HepG2 (cell line): Measurements from ENCODE around the gene LRP2. TPM values are rescaled to one million over a fixed set of nuclear protein-coding genes. Genes with fewer than 3 reads are reported as not detected.

Experiments
- ATAC-seq: fragments of 200-7000 bp; cut with Tn5 transposase; 3 replicates; pipeline ENCODE4 v1.9.1; 2020; ENCODE audit warnings: mild to moderate bottlenecking, moderate library complexity
- BruUV-seq: library from RNA; stranded (reverse); fragments of 400-500 nt; replicated peaks from 2 replicates; lab custom pipeline; 2021; lab: Mats Ljungman, UMichigan
- CTCF ChIA-PET: fragments of 300-600 bp; formaldehyde crosslinking; extraction: SDS; loops from one replicate; lab custom pipeline; 2021; ENCODE audit warnings: low total read pairs, inconsistent platforms, low intra/inter-chr PET ratio; lab: Yijun Ruan, JAX
- POLR2A ChIA-PET: fragments of 350-600 bp; sonication (Branson Sonifier 250); formaldehyde crosslinking; loops from one replicate; lab custom pipeline; 2020; ENCODE audit warnings: antibody characterized with exemption, inconsistent platforms; lab: Yijun Ruan, JAX
- DNase-seq: peaks from one replicate; pipeline ENCODE4 v3.0.0-alpha.2; 2015; ENCODE audit warnings: low spot score
- FAIRE-seq: peaks from 3 replicates; lab custom pipeline; 2011; peaks lifted over from hg19 to GRCh38; lab: Jason Lieb, UNC
- H2AFZ ChIP-seq: one replicate; pipeline ENCODE4 v1.6.1; 2011; ENCODE audit warnings: low read length, inconsistent platforms
- H3K27ac ChIP-seq: fragments of 300-600 bp; 3 replicates; pipeline ENCODE4 v1.8.0; 2011; ENCODE audit warnings: mixed run types, mild to moderate bottlenecking, mixed read lengths, low read length, inconsistent platforms; ENCODE audit not compliant: insufficient read depth; ENCODE audit errors: extremely low read length
- H3K27me3 ChIP-seq, 2 experiments: fragments of 200-600 bp in 1 of 2; 2 replicates in 1 of 2; 3 replicates in 1 of 2; pipeline versions ENCODE4 v1.6.0 to v1.8.0; 2011; ENCODE audit warnings: low read length in 2 of 2, mild to moderate bottlenecking in 2 of 2, moderate library complexity in 2 of 2, inconsistent platforms in 1 of 2; ENCODE audit not compliant: insufficient read depth in 2 of 2, control insufficient read depth in 1 of 2
- H3K36me3 ChIP-seq, 2 experiments: fragments of 200-600 bp in 1 of 2; replicated peaks in 1 of 2; 2 replicates in 1 of 2; 3 replicates in 1 of 2; pipeline versions ENCODE4 v1.5.1 to v1.8.0; 2011; ENCODE audit warnings: low read length in 2 of 2, inconsistent platforms in 1 of 2; ENCODE audit not compliant: insufficient read depth in 2 of 2, control insufficient read depth in 1 of 2
- H3K4me1 ChIP-seq: 2 replicates; pipeline ENCODE4 v1.5.1; 2012; ENCODE audit warnings: low read length, inconsistent platforms; ENCODE audit not compliant: insufficient read depth
- H3K4me2 ChIP-seq: 2 replicates; pipeline ENCODE4 v1.6.0; 2011; ENCODE audit warnings: low read depth, low read length, inconsistent platforms
- H3K4me3 ChIP-seq, 3 experiments: fragments of 200-600 bp in 1 of 3; sonication (generic), shearing (Covaris generic) in 1 of 3; replicated peaks in 1 of 3; 2 replicates each; pipeline ENCODE4 v1.5.1; 2011 to 2016; ENCODE audit warnings: low read length in 3 of 3, inconsistent platforms in 2 of 3, low read depth in 2 of 3, mild to moderate bottlenecking in 2 of 3, control low read depth in 1 of 3, mixed read lengths in 1 of 3; ENCODE audit not compliant: insufficient read depth in 1 of 3
- H3K79me2 ChIP-seq: one replicate; pipeline ENCODE4 v1.6.1; 2011; ENCODE audit warnings: low read length, inconsistent platforms; ENCODE audit not compliant: insufficient read depth
- H3K9ac ChIP-seq: 2 replicates; pipeline ENCODE4 v1.6.0; 2011; ENCODE audit warnings: mild to moderate bottlenecking, low read depth, low read length, inconsistent platforms; ENCODE audit not compliant: insufficient read depth
- H3K9me3 ChIP-seq: 2 replicates; pipeline ENCODE4 v1.5.1; 2012; ENCODE audit warnings: mild to moderate bottlenecking, low read length
- H4K20me1 ChIP-seq: 2 replicates; pipeline ENCODE4 v1.6.0; 2011; ENCODE audit warnings: inconsistent platforms, mild to moderate bottlenecking, low read length, moderate library complexity; ENCODE audit not compliant: insufficient read depth
- BRCA1 ChIP-seq: sonication (generic); formaldehyde crosslinking; IDR thresholded peaks from 2 replicates; pipeline ENCODE4 v1.4.0; 2020; ENCODE audit warnings: missing genetic modification reagents
- CCDC6 ChIP-seq: sonication (generic); formaldehyde crosslinking; IDR thresholded peaks from 2 replicates; pipeline ENCODE4 v1.8.1; 2022; ENCODE audit warnings: mild to moderate bottlenecking, missing genetic modification reagents, moderate library complexity
- HOXA5 ChIP-seq: sonication (generic); formaldehyde crosslinking; IDR thresholded peaks from 2 replicates; pipeline ENCODE4 v1.4.0; 2020; ENCODE audit warnings: missing genetic modification reagents
- ISL2 ChIP-seq: sonication (generic); formaldehyde crosslinking; IDR thresholded peaks from 2 replicates; pipeline ENCODE4 v1.5.0; 2020; ENCODE audit warnings: missing genetic modification reagents
- ZBTB7B ChIP-seq: sonication (generic); formaldehyde crosslinking; IDR thresholded peaks from 2 replicates; pipeline ENCODE4 v1.4.0; 2020; ENCODE audit warnings: missing genetic modification reagents
- ZNF672 ChIP-seq: sonication (generic); formaldehyde crosslinking; IDR thresholded peaks from 2 replicates; pipeline ENCODE4 v1.8.1; 2022; ENCODE audit warnings: missing genetic modification reagents
- ZNF703 ChIP-seq: sonication (generic); formaldehyde crosslinking; IDR thresholded peaks from 2 replicates; pipeline ENCODE4 v1.5.1; 2020; ENCODE audit warnings: missing genetic modification reagents, mild to moderate bottlenecking, moderate library complexity, borderline replicate concordance
- ZSCAN9 ChIP-seq: IDR thresholded peaks from 2 replicates; pipeline ENCODE4 v1.6.1; 2016; ENCODE audit warnings: borderline replicate concordance
- WGBS: methylation state at CpG from one replicate; pipeline ENCODE4 v1.1.6; 2017; ENCODE audit warnings: low lambda C conversion rate; 5-methylcytosine and 5-hydroxymethylcytosine counted together
- in situ Hi-C: cut with HindIII; loops from 2 replicates; pipeline ENCODE4 v1.10.0; 2017; ENCODE audit warnings: low pct_unique_long_range_greater_than_20kb; ENCODE audit not compliant: extremely low pct_ligation_motif_present
- intact Hi-C: fragments of 100-400 bp; cut with micrococcal nuclease; formaldehyde crosslinking; loops from one replicate; pipeline ENCODE4 v1.10.0; 2022; ENCODE audit not compliant: unreplicated experiment
- polyA plus RNA-seq, 8 experiments: library from polyadenylated mRNA; depleted of rRNA in 3 of 8; stranded (reverse) in 7 of 8; unstranded in 1 of 8; fragments of >200 nt; fragmentation: Illumina TruSeq in 4 of 8; extraction: Trizol in 4 of 8; gene quantifications; 2 replicates each; pipeline versions ENCODE4 v1.2.1 to v1.2.3, GENCODE V29; 2011 to 2016; ENCODE audit warnings: low read depth in 4 of 8, missing spikeins in 1 of 8, mixed read lengths in 1 of 8; ENCODE audit not compliant: insufficient read depth in 1 of 8
- total RNA-seq, 5 experiments: library from RNA; depleted of rRNA; stranded (reverse); fragments of >200 nt; fragmentation: Illumina TruSeq; extraction: Trizol; gene quantifications; 2 replicates each; pipeline ENCODE4 v1.2.3, GENCODE V29; 2016; ENCODE audit warnings: low read depth in 1 of 5
- TF ChIP-seq, protein P1 (sequence below): sonication (generic); formaldehyde crosslinking; conservative IDR thresholded peaks from 2 replicates; pipeline ENCODE4 v1.8.0; 2022; ENCODE audit warnings: missing genetic modification reagents
- TF ChIP-seq, protein P2 (sequence below): sonication (generic); formaldehyde crosslinking; IDR thresholded peaks from 2 replicates; pipeline ENCODE4 v1.4.0; 2020; ENCODE audit warnings: missing genetic modification reagents; ENCODE audit errors: not compliant biosample characterization

The LRP2 gene
- total and polyA plus RNA-seq, 2 of the 13 experiments (the other 11 are each of a cell fraction or from before 2014, with no cell fraction given), result 0.03 to 0.15 TPM

GRCh38 chr2:169082995-169083394 is 279.3 kb downstream of the LRP2 start:
- H3K79me2 ChIP-seq, result no peaks in the 10 kb centered on the region
- WGBS, result 1% methylated on average over 4 of the region's 4 CpGs
- intact Hi-C loops, result no loop called here
- no peak overlapping the region for H3K4me2 ChIP-seq
- no peaks in the 10 kb centered on the region; a peak in 1 of 5 replicates for H3K27me3 ChIP-seq
- H4K20me1 ChIP-seq, result no peaks in the 10 kb centered on the region
- no peak overlapping the region for H3K27ac ChIP-seq
- no peak for ATAC-seq
- no peaks in the 10 kb centered on the region for H3K36me3 ChIP-seq
- FAIRE-seq, result no peak
- H3K9ac ChIP-seq, result no peak overlapping the region
- H2AFZ ChIP-seq, result no peak overlapping the region
- ChIA-PET POLR2A (no interaction called here), CTCF (no interaction called here)
- DNase-seq, result no peak
- no peak for TF ChIP-seq ISL2 (CRISPR knock-in tag)
- TF ChIP-seq ZSCAN9 (CRISPR knock-in tag), result no peak
- TF ChIP-seq ZBTB7B (CRISPR knock-in tag), result no peak
- TF ChIP-seq CCDC6 (CRISPR knock-in tag), result no peak
- TF ChIP-seq, protein P1, sequence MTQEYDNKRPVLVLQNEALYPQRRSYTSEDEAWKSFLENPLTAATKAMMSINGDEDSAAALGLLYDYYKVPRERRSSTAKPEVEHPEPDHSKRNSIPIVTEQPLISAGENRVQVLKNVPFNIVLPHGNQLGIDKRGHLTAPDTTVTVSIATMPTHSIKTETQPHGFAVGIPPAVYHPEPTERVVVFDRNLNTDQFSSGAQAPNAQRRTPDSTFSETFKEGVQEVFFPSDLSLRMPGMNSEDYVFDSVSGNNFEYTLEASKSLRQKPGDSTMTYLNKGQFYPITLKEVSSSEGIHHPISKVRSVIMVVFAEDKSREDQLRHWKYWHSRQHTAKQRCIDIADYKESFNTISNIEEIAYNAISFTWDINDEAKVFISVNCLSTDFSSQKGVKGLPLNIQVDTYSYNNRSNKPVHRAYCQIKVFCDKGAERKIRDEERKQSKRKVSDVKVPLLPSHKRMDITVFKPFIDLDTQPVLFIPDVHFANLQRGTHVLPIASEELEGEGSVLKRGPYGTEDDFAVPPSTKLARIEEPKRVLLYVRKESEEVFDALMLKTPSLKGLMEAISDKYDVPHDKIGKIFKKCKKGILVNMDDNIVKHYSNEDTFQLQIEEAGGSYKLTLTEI (CRISPR knock-in tag), result no peak
- no peak for TF ChIP-seq BRCA1 (CRISPR knock-in tag)
- TF ChIP-seq, protein P2, sequence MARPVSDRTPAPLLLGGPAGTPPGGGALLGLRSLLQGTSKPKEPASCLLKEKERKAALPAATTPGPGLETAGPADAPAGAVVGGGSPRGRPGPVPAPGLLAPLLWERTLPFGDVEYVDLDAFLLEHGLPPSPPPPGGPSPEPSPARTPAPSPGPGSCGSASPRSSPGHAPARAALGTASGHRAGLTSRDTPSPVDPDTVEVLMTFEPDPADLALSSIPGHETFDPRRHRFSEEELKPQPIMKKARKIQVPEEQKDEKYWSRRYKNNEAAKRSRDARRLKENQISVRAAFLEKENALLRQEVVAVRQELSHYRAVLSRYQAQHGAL (CRISPR knock-in tag), result no peak
- TF ChIP-seq ZNF672, result no peak
- TF ChIP-seq HOXA5 (CRISPR knock-in tag), result no peak
- no peak for TF ChIP-seq ZNF703 (CRISPR knock-in tag)
- in situ Hi-C loops, result no loop called here
- H3K9me3 ChIP-seq, result no peaks in the 10 kb centered on the region
- BruUV-seq, result no TSS peak
- no peaks in the 10 kb centered on the region for H3K4me1 ChIP-seq
- no peak overlapping the region for H3K4me3 ChIP-seq
